ENCODE measurements around the gene DVL2.

The DVL2 gene

GRCh38 chr17:7234083-7234951 lies at the start of gene DVL2:
TSS of gene DVL2 (minus strand) at chr17:7234517. CDS start at chr17:7234262, 255 bp downstream.
- in situ Hi-C loops (cut with HindIII; ENCODE audit: low pct_unique_long_range_greater_than_20kb, low sequenced_read_pairs) = no loop called here
- peak; percentile 86 to 93 for DNase-seq (ENCODE audit: low read depth in 1 of 2, low spot score in 1 of 2)
- peak; percentile 56 for TF ChIP-seq JUND (IDR thresholded peaks at IDR 0.05; ENCODE audit: low read depth)

- in situ Hi-C loops (cut with HindIII; ENCODE audit: low pct_unique_long_range_greater_than_20kb, low sequenced_read_pairs) = no loop called here
- DNase-seq (ENCODE audit: low read depth in 1 of 2, low spot score in 1 of 2) = no peak
- TF ChIP-seq JUND (IDR thresholded peaks at IDR 0.05; ENCODE audit: low read depth) = no peak
These were observed 49.3 kb upstream of the DVL2 start for GRCh38 chr17:7283471-7284216.

GRCh38 chr17:7282752-7283321 lies 48.5 kb upstream of the DVL2 start:
- in situ Hi-C loops (cut with HindIII; ENCODE audit: low pct_unique_long_range_greater_than_20kb, low sequenced_read_pairs) = no loop called here
- TF ChIP-seq JUND (IDR thresholded peaks at IDR 0.05; ENCODE audit: low read depth) = no peak
- no peak for DNase-seq (ENCODE audit: low read depth in 1 of 2, low spot score in 1 of 2)

GRCh38 chr17:7281953-7282751 lies 47.8 kb upstream of the DVL2 start:
- TF ChIP-seq JUND (IDR thresholded peaks at IDR 0.05; ENCODE audit: low read depth) = no peak
- in situ Hi-C loops (cut with HindIII; ENCODE audit: low pct_unique_long_range_greater_than_20kb, low sequenced_read_pairs) = no loop called here
- no peak for DNase-seq (ENCODE audit: low read depth in 1 of 2, low spot score in 1 of 2)

GRCh38 chr17:7281074-7281952 lies 47.0 kb upstream of the DVL2 start, which contains the start of gene SLC2A4:
TSS of gene SLC2A4 (plus strand) at chr17:7281718. CDS start at chr17:7281935, 217 bp downstream.
- no peak for TF ChIP-seq JUND (IDR thresholded peaks at IDR 0.05; ENCODE audit: low read depth)
- peak; percentile 92 to 96 for DNase-seq (ENCODE audit: low read depth in 1 of 2, low spot score in 1 of 2)
- in situ Hi-C loops (cut with HindIII; ENCODE audit: low pct_unique_long_range_greater_than_20kb, low sequenced_read_pairs) = no loop called here

GRCh38 chr17:7280519-7281073 lies 46.3 kb upstream of the DVL2 start:
- in situ Hi-C loops (cut with HindIII; ENCODE audit: low pct_unique_long_range_greater_than_20kb, low sequenced_read_pairs) = no loop called here
- peak; percentile 71 to 84 for DNase-seq (ENCODE audit: low read depth in 1 of 2, low spot score in 1 of 2)
- no peak for TF ChIP-seq JUND (IDR thresholded peaks at IDR 0.05; ENCODE audit: low read depth)

GRCh38 chr17:7279448-7279847 lies 45.1 kb upstream of the DVL2 start:
- in situ Hi-C loops (cut with HindIII; ENCODE audit: low pct_unique_long_range_greater_than_20kb, low sequenced_read_pairs) = no loop called here
- TF ChIP-seq JUND (IDR thresholded peaks at IDR 0.05; ENCODE audit: low read depth) = no peak
- DNase-seq (ENCODE audit: low read depth in 1 of 2, low spot score in 1 of 2) = no peak

GRCh38 chr17:7266784-7267183 lies 32.5 kb upstream of the DVL2 start:
- in situ Hi-C loops (cut with HindIII; ENCODE audit: low pct_unique_long_range_greater_than_20kb, low sequenced_read_pairs) = no loop called here
- TF ChIP-seq JUND (IDR thresholded peaks at IDR 0.05; ENCODE audit: low read depth) = no peak
- DNase-seq (ENCODE audit: low read depth in 1 of 2, low spot score in 1 of 2) = no peak

- in situ Hi-C loops (cut with HindIII; ENCODE audit: low pct_unique_long_range_greater_than_20kb, low sequenced_read_pairs) = no loop called here
- DNase-seq (ENCODE audit: low read depth in 1 of 2, low spot score in 1 of 2) = no peak
- TF ChIP-seq JUND (IDR thresholded peaks at IDR 0.05; ENCODE audit: low read depth) = no peak
These were observed 29.4 kb upstream of the DVL2 start for GRCh38 chr17:7263801-7264078.

- in situ Hi-C loops (cut with HindIII; ENCODE audit: low pct_unique_long_range_greater_than_20kb, low sequenced_read_pairs) = no loop called here
- no peak for TF ChIP-seq JUND (IDR thresholded peaks at IDR 0.05; ENCODE audit: low read depth)
- peak; percentile 39 to 89 for DNase-seq (ENCODE audit: low read depth in 1 of 2, low spot score in 1 of 2)
These were observed 28.9 kb upstream of the DVL2 start for GRCh38 chr17:7262935-7263800.

Data from T47D (cell line).